Endothelial cell (in vitro differentiated cells): ENCODE measurements around the gene HYLS1. TPM values are rescaled to one million over a fixed set of nuclear protein-coding genes. Genes with fewer than 3 reads are reported as not detected.

ENCODE experiments used
- DNase-seq: peaks from one replicate; pipeline ENCODE4 v3.0.0; 2021; ENCODE audit warnings: low spot score
- H3K27ac Mint-ChIP-seq: one replicate; pipeline ENCODE4 v1.8.0; 2021; ENCODE audit warnings: mixed read lengths, inconsistent platforms; ENCODE audit not compliant: unreplicated experiment
- H3K27me3 Mint-ChIP-seq: one replicate; pipeline ENCODE4 v1.8.0; 2021; ENCODE audit warnings: mild to moderate bottlenecking, moderate library complexity, mixed read lengths, inconsistent platforms; ENCODE audit not compliant: unreplicated experiment
- H3K36me3 Mint-ChIP-seq: one replicate; pipeline ENCODE4 v1.8.0; 2021; ENCODE audit warnings: mild to moderate bottlenecking, low read depth, mixed read lengths, inconsistent platforms; ENCODE audit not compliant: unreplicated experiment
- H3K4me1 Mint-ChIP-seq: one replicate; pipeline ENCODE4 v1.8.0; 2021; ENCODE audit warnings: mild to moderate bottlenecking, mixed read lengths, inconsistent platforms; ENCODE audit not compliant: unreplicated experiment
- H3K4me3 Mint-ChIP-seq: one replicate; pipeline ENCODE4 v1.8.0; 2021; ENCODE audit warnings: mild to moderate bottlenecking, mixed read lengths, inconsistent platforms; ENCODE audit not compliant: unreplicated experiment
- H3K9me3 Mint-ChIP-seq: one replicate; pipeline ENCODE4 v1.8.0; 2021; ENCODE audit warnings: mixed read lengths, inconsistent platforms; ENCODE audit not compliant: unreplicated experiment
- CTCF ChIP-seq: fragments of 200-600 bp; sonication (generic); IDR thresholded peaks from one replicate; pipeline ENCODE4 v1.5.0; 2021; ENCODE audit warnings: antibody characterized with exemption; ENCODE audit not compliant: unreplicated experiment
- total RNA-seq: library from RNA; stranded (reverse); fragmentation: NEBNext Ultra II Directional; extraction: Animal tissue kit (Norgen Biotek cat#: 25700); gene quantifications from one replicate; pipeline ENCODE4 v1.2.1, GENCODE V29; 2021; ENCODE audit not compliant: unreplicated experiment

The HYLS1 gene
- total RNA-seq, 1 donor from 2014 or later = 5.5 TPM

DNA sequence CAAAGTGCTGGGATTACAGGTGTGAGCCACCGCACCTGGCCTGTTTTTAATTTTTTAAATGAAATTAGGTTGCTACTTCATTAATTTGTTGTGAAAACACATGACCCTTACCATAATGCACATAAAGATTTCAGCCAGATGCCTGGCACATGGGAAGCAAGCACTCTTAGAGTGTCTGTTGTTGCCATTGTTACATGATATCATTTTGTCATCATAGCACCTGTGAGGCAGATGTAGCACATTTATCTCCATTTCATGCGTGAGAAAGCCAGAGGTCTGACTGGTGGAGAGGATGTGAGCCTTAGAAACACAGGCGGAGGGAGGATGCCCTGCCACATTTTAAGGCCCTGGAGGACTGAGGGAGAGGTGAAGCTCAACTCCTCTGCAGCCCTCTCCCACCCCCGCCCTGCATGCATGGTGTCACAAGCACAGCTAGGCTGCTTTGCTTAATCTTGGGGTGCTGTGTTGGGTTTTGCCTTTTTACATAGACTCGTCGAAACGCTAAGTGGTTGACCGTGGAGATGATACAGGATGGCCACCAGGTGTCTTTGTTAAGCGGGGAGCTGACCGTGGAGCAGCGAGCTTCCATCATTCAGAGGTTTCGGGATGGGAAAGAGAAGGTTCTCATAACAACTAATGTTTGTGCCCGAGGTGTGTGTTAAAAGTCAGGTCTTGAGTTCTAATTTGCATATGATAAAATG is 30.8 kb downstream of the HYLS1 start:
- no peak for TF ChIP-seq CTCF
- Mint-ChIP-seq H3K27me3 (peaks cover 2% of the 10 kb centered on the region), H3K9me3 (no peaks in the 10 kb centered on the region), H3K36me3 (no peaks in the 10 kb centered on the region), H3K4me1 (no peaks in the 10 kb centered on the region), H3K4me3 (no peak overlapping the region), H3K27ac (no peak overlapping the region)
- DNase-seq = no peak

- Mint-ChIP-seq H3K27me3 (peaks cover 2% of the 10 kb centered on the region), H3K9me3 (no peaks in the 10 kb centered on the region), H3K36me3 (no peaks in the 10 kb centered on the region), H3K27ac (no peak overlapping the region), H3K4me1 (no peaks in the 10 kb centered on the region), H3K4me3 (no peak overlapping the region)
- no peak for DNase-seq
- TF ChIP-seq CTCF = no peak
These were observed 33.6 kb downstream of the HYLS1 start for GRCh38 chr11:125921042-125921441.

DNA sequence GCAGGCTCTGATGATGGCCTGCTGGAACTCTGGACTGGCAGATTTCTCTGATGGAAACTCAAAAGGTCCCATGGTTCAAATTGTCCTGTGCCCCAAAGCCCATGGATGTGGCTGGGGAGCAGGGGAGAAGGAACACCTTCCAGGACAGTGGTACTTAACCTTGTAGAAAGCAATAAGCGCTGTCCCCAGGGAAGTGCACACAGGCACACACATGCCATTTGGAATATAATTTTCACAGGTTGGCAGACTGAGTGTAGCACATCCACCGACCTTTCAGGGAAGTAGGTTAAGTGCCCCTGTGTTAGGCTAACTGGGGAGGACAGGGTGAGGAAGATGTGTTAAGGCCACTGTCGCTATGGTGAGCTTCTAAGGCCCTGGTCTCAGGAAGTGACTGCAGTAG is 34.7 kb downstream of the HYLS1 start:
- no peaks in the 10 kb centered on the region for H3K36me3 Mint-ChIP-seq
- no peak for DNase-seq
- TF ChIP-seq CTCF = no peak
- no peaks in the 10 kb centered on the region for H3K4me1 Mint-ChIP-seq
- peaks cover 4% of the 10 kb centered on the region for H3K27me3 Mint-ChIP-seq
- no peaks in the 10 kb centered on the region for H3K9me3 Mint-ChIP-seq
- no peak overlapping the region for H3K27ac Mint-ChIP-seq
- H3K4me3 Mint-ChIP-seq = no peak overlapping the region

DNA sequence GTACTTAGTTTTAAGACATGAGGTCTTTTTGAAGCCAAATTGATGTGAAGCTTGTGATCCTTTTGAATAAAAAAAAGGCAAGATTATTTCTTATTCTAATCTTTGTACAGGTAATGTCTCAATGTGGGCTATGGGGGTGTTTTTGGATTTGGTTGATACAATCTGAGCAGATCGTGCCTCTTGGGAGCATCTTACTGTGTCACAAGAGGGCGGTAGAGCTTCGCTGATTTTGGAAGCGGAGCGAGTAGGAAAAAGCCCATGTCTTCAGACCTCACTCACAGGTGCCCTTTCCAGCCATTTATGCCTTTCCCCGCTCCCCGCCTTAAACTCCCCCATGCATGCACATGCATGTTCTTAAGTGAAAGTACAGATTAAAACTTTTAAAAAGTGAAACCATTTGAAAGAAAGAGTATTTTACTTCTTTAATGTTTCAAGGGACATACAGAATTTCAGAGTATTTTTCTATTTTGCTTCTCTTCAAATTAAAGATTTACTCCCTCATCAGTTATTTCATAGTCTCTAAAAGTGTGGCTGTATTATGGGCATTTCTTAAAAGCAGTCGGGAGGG is 35.6 kb downstream of the HYLS1 start:
- peaks cover 4% of the 10 kb centered on the region for H3K27me3 Mint-ChIP-seq

More for the DNA sequence above, 35.6 kb downstream of the HYLS1 start:
- Mint-ChIP-seq H3K4me1 (no peaks in the 10 kb centered on the region), H3K9me3 (no peaks in the 10 kb centered on the region), H3K36me3 (no peaks in the 10 kb centered on the region), H3K27ac (no peak overlapping the region), H3K4me3 (no peak overlapping the region)
- peak; percentile 71 for DNase-seq
- TF ChIP-seq CTCF = peak; percentile 55
